ENCODE data around the gene BTRC.

Gene BTRC

GRCh38 chr10:101444058-101444898 is 90.3 kb downstream of the BTRC start:
- no peak for DNase-seq (ENCODE audit: low read depth)

- no peak for DNase-seq (ENCODE audit: low read depth)
Observed at GRCh38 chr10:101446071-101446470, 92.1 kb downstream of the BTRC start.

- DNase-seq (ENCODE audit: low read depth) = no peak
Observed at GRCh38 chr10:101446947-101447346, 93.0 kb downstream of the BTRC start.

- no peak for DNase-seq (ENCODE audit: low read depth)
Observed at GRCh38 chr10:101447477-101447876, 93.5 kb downstream of the BTRC start.

GRCh38 chr10:101450277-101451080 is 96.5 kb downstream of the BTRC start:
- no peak for DNase-seq (ENCODE audit: low read depth)

- DNase-seq (ENCODE audit: low read depth) = no peak
Observed at GRCh38 chr10:101451261-101451660, 97.3 kb downstream of the BTRC start.

- no peak for DNase-seq (ENCODE audit: low read depth)
Observed at GRCh38 chr10:101451667-101452069, 97.7 kb downstream of the BTRC start.

- DNase-seq (ENCODE audit: low read depth) = no peak
Observed at GRCh38 chr10:101452176-101452575, 98.2 kb downstream of the BTRC start.

- no peak for DNase-seq (ENCODE audit: low read depth)
Observed at GRCh38 chr10:101452593-101452992, 98.6 kb downstream of the BTRC start.

- no peak for DNase-seq (ENCODE audit: low read depth)
Observed at GRCh38 chr10:101453318-101453717, 99.4 kb downstream of the BTRC start.

GRCh38 chr10:101453791-101454718 is 100.1 kb downstream of the BTRC start:
- DNase-seq (ENCODE audit: low read depth) = no peak

- DNase-seq (ENCODE audit: low read depth) = no peak
Observed at GRCh38 chr10:101458869-101459268, 104.9 kb downstream of the BTRC start.

GRCh38 chr10:101464082-101464481 is 110.1 kb downstream of the BTRC start:
- no peak for DNase-seq (ENCODE audit: low read depth)

GRCh38 chr10:101464599-101464998 is 110.6 kb downstream of the BTRC start:
- no peak for DNase-seq (ENCODE audit: low read depth)

GRCh38 chr10:101466016-101466912 is 112.3 kb downstream of the BTRC start:
- no peak for DNase-seq (ENCODE audit: low read depth)

GRCh38 chr10:101467286-101467770 is 113.4 kb downstream of the BTRC start:
- DNase-seq (ENCODE audit: low read depth) = no peak

- DNase-seq (ENCODE audit: low read depth) = no peak
Observed at GRCh38 chr10:101468159-101468558, 114.2 kb downstream of the BTRC start.

GRCh38 chr10:101476383-101476782 is 122.4 kb downstream of the BTRC start:
- DNase-seq (ENCODE audit: low read depth) = no peak

- no peak for DNase-seq (ENCODE audit: low read depth)
Observed at GRCh38 chr10:101478956-101479355, 125.0 kb downstream of the BTRC start.

GRCh38 chr10:101481256-101481655 is 127.3 kb downstream of the BTRC start:
- DNase-seq (ENCODE audit: low read depth) = no peak

- DNase-seq (ENCODE audit: low read depth) = no peak
Observed at GRCh38 chr10:101482568-101482967, 128.6 kb downstream of the BTRC start.
